GM19452 (cell line): Measurements from ENCODE around the gene TRPV6.

Experiments
- ATAC-seq: cut with Tn5 transposase; IDR thresholded peaks from one replicate; pipeline ENCODE4 v1.9.1; 2021; ENCODE audit not compliant: unreplicated experiment

Gene TRPV6

DNA sequence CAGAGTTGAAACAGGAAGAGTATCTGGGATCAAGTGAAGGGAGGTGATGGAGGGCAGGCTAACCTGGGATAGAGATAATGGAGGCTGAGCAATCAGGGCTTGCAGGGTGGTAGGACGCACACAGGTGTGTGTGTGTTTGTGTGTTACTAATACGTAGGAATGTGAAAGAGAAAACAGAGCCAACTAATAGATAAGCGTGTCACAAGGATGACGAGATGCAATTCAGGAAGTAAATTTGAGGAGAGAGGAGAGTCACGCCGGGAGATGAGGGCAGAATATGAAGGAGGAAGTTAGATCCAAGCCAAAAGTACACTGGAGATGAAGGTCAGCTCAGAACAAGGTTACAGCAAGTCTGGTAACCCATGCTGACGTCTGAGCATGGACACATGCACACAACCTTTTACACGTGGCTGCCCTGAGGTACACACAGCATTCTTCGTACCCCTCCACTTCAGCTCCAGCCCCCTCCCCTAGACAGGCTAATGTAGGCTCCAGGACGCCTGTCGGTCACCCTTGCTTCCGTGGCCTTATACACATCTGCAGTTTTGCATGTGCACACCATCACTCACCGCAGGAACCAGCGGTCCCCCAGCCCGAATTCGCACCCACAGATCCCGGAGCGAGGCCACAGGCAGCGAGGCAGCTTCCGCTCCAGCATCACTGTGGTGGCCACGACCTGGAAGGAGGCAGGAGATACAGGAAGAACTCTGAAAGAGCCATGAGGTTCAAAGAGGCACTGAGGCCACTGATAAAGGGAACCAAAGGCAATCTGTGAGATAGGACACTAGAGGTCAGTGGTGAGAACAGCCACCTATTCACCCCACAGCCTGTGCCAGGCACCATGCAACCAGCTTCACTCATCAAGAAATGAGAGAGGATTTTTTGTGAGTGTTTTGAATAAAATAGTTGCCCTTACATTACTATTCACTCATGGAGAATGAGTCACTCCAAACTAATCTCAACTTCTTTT lies 23.7 kb upstream of the TRPV6 start:
- ATAC-seq: no peak

GRCh38 chr7:142908290-142908689 lies 22.7 kb upstream of the TRPV6 start:
- no peak for ATAC-seq

- no peak for ATAC-seq
Observed at GRCh38 chr7:142906643-142907042, 21.1 kb upstream of the TRPV6 start.

DNA sequence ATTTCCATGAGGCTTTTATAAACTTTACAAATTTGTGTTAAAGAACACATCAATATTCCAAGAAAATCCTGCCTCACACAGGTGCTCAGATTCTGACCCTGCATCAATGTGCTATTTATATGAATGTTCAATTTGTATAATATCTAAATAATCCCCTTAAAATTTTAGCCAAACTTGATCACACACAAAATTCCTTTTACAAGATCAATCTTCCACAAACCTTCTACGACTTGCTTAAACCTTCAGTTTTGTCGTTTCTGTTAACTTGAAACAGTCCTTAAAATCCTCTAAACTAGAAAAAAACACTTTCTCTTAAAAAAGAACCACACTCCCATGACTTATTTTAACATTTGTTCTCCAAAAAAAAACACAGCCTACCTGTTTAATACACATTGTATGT lies 20.2 kb upstream of the TRPV6 start:
- ATAC-seq: no peak

DNA sequence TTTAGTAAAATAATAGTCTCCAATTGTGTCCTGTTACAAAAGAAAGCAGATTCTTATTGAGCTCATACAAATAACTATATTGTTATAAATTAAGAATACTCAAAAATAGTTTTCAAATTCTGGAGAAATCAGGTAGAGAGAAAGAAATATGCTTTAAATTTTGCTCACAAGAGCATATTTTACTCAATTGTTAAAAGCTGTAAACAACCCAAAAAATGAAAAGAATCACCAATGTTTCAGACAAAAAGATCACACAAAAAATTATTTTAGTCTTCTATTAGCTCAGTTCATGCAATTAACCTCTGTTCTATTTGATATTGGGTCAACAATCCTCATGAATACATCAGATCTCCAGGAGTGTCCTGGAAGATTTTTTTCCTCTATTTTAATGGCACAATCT lies 18.6 kb upstream of the TRPV6 start:
- ATAC-seq: no peak

DNA sequence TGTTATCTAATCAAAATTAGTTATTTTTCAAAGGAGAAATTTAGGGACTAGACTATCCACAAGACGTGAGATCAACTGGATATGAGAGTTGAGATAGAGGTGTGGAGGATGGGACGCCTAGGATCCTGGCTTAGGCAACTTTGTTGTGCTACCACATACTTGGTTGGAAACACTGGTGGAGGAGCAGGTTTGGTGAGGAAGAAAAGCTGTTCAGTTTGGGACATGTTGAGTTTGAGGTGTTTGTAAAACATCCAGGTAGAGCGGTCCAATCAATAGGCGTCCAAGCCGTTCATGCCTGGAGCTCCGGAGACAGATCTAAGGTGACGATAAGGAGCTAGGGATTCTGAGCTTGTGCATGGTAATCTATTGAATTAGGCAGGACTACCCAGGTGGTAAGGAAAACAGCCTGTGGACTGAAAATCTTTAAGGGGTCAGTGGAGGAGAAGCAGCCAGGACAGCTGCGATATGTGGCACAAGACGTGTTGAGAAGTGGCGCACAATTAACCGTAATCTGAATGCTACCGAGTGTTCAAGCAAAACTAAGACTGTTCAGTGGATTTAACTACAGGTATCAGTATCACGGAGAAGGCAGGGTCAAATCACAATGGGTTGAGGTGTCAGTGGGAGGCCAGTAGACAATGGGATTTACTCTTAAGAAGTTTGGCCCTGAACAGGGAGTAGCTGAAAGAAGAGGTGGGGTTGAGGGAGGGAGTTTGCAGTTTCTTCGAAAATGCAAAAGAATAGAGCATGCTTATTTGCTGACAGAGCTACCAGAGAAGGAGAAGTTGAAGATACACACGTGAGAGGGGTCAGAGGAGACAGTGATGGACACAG lies 16.1 kb upstream of the TRPV6 start:
- ATAC-seq: no peak

DNA sequence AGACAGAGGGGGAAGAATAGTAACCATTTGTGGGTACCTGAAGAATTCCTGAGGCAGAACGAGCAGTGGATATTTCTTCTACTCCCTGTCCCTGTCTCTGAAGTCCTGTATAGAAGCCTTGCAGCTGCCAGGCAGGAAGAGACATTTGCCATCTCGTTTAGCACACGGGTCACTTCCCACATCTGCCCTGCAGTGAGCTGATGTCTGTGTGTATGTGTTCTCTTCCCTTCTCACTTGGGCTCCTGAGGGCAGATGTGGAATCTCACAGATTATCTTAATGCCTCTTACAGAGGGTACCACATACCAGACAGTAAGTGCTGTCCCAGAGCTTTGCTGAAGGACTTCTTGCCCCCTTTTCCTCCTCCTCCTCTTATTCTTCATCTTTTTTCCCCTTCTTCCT lies 14.1 kb upstream of the TRPV6 start:
- no peak for ATAC-seq

DNA sequence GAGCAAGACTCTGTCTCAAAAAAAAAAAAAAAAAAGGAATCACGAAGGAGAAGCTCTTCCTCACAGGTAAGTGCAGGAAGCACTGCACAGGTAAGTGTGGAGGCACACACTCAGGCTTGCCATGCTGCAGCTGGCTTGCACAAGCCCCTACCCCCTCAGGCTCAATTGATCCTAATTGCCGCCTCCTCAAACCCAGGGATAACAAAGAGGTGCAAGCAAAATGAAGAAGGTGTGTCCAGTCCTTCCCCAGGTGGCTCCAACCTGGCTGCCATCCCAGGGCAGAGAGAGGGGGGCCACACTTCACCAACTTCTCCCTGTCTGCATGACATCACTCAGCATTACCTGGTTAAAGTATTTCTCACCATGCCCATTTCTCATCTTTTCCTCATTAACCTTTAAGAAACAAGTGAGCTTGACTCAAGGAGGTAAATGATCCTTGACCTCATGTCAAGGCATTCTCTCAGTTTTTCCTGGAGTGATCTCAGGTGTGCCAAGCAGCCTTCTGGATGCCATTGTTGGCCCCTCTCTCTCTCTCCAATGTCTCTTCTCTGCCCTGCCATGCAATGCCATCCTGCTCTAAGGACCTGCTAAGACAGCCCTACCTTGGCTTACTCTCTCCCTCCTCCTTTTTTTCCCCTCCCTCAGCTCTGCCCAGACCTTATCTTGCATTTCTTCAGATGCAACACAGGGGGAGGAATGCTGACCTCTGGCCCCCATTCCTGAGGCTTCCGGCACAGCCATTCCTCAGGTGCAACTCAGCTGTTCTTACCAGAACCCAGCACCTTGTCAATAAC lies 13.0 kb upstream of the TRPV6 start:
- no peak for ATAC-seq

GRCh38 chr7:142897691-142898090 lies 12.1 kb upstream of the TRPV6 start:
- ATAC-seq: no peak

GRCh38 chr7:142896741-142897379 lies 11.3 kb upstream of the TRPV6 start:
- no peak for ATAC-seq

GRCh38 chr7:142896151-142896550 lies 10.6 kb upstream of the TRPV6 start:
- ATAC-seq: no peak

DNA sequence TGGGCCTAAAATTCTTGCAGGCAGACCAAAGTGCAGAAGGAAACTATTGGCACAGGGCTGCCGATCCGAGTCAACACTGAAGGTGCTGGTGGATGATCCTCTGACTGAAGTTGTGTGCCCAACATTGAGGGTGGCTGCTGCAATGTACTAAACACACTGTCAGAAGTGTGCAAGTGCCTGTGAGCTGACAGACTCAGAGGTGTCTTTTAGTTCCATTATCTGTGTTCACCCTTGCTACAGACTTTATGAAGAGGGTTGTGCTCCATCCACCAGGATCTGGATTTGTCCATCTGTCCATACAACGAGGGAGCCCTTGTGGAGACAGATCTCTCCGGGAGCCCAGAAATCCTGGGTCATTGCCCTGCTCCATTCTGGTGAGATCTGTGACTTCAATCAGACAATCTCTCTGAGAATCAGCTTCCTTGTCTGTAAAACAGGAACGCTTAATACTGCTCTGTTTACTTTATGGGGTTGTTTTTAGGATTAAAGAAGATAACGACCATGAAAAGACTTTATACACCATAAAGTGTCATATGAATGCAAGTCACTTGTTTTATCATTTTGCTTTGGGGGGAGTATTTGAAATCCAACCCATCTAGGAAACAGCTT lies 9.5 kb upstream of the TRPV6 start:
- no peak for ATAC-seq

DNA sequence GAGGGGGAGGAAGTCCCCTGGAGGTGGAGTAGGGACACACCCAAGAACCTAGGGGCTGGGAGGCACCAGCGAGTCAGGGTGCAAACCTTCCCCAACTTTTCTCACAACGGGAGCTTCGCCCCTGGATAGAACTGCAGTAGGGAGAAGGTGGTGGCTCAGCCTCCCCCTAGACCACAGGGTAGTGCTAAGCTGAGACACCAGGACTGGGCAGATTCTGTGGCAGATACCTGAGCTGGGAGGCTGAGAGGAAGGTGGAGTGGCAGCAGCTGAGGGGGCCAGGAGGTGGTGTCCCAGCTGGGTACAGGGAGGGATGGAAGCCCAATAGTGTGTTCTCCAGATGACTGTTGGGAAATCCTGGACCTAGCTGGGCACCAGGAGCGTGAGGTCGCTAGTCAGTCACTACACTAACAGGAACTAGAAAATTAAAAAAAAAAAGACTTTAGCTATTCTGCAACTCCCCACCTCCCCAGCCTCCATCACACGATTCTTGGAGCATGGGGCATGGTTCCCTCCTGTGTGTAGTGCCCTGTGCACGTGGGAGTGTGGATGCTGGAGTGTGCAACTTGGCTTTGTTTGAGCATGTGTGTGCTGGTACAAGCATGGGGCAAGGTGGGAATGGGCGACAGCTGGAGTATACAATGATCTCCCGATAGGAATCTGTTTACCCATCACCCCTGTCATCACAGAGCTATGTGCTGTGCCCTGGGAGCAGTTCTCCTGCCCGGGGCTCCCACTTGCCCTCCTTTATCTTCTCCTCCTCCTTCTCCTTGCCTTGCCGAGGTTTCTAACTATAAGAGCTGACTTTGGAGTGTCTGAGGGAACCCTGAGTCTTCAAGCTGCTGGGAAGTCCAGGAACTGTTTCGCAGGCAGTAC lies 8.8 kb upstream of the TRPV6 start:
- ATAC-seq: no peak

GRCh38 chr7:142892951-142893350 lies 7.4 kb upstream of the TRPV6 start:
- no peak for ATAC-seq

DNA sequence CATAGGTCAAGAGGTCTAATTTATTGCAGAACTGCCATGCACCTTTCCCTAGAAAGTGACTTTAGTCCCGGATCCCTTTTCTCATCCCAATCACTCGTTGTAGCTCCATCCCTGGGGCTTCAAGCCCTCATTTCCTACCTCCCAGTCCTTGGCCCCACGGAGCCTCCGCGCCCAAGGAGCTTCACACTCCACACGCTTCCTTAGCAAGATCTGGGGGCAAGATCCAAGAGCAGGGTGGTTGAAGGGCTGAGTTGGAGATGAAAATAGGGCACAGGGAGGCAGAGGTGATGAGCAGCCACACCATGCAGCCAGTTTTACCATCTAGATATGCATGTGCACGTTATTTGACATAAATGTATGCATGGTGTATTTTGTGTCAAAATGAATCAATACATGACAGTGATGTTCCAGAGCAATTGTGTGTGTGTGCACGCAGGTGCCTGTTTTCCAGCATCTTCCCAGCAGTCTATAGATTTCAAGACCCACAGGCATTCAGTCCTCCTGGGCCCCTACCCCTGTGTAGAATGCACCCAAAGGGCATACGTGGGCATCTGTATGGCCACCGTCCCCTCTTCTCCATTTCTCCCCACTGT lies 6.0 kb upstream of the TRPV6 start:
- ATAC-seq: no peak

DNA sequence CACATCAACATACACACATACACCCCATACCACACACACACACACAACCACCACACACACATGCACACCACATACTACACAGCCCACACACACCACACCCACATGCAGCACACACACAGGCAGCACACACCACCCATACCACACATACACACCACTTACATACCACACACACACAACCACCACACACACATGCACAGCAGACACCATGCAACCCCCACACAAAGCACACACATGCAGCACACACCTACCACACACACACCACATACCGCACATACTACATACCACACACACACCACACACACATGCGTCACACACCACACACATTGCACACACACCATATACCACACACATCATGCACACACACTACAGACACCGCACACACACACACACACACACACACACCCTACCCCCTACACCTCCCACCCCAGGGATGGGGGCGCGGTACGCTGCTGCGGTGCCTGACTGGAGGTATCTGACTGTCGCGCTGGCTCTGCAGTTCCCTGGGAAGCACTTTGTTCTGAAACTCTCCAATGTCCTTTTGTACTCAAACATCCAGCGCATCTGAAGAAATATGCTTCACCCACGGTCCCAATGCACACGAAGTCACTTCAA lies 5.4 kb upstream of the TRPV6 start:
- ATAC-seq: no peak

GRCh38 chr7:142889816-142890215 lies 4.3 kb upstream of the TRPV6 start:
- ATAC-seq: no peak

DNA sequence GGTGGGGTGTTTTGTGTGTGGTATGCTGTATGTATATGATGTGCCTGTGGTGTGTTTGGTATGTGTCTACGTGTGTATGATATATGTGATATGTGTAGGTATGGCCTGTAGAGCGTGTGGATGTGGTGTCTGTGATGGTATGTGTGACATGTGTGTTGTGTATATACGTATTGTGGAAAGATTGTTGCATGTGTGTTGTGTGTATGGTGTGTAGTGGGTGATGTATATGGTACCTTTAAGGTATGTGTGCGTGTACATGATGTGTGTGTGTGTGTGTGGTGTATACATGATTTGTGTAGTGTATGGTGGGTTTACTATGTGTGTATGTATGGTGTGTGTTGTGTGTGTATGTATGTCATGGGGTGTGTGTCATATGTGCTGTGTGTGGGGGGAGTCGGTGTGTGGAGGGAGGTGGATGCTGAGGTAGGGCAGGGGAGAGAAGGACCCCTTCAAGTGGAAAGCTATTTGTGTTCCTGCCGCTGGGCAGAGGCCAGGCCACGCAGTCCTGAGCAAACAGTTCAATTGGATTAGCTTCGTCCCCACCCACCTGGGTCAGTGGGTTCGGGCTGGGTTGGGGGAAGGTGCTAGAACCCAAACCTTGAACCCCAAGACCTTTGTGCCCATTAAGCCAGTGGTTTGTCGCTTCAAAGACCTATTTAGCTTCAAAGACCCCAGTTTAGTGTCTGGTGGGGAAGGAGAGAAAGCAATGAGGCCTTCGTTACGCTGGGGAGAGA lies 1.9 kb upstream of the TRPV6 start:
- ATAC-seq: no peak
